Body of pancreas (tissue), 4 donors: ENCODE results near the gene PTPRCAP. TPM values are rescaled to one million over a fixed set of nuclear protein-coding genes. Genes with fewer than 3 reads are reported as not detected.

ENCODE experiments used
- ATAC-seq: fragments of 150-250 bp; one replicate; pipeline ENCODE4 v1.9.1; 2016
- DNase-seq, 4 donors: peaks; one replicate each; pipeline ENCODE4 v3.0.0-alpha.2; 2019
- H3K27ac ChIP-seq, 4 donors: fragments of 200-600 bp; sonication (generic); 1 replicate in 3 of 4; 2 replicates in 1 of 4; pipeline versions ENCODE4 v1.5.1 to v1.6.1; 2016 to 2019; ENCODE audit warnings: mild to moderate bottlenecking in 1 of 4, mixed read lengths in 1 of 4, moderate library complexity in 1 of 4
- H3K27me3 ChIP-seq, 2 donors: fragments of 200-600 bp; sonication (generic); one replicate each; pipeline ENCODE4 v1.6.0; 2016; ENCODE audit warnings: mild to moderate bottlenecking in 1 of 2
- H3K36me3 ChIP-seq, 2 donors: fragments of 200-600 bp; sonication (generic); replicated peaks in 1 of 2; 2 replicates each; pipeline ENCODE4 v1.5.1; 2016; ENCODE audit warnings: low read depth in 2 of 2; ENCODE audit not compliant: insufficient read depth in 1 of 2
- H3K4me1 ChIP-seq: fragments of 200-600 bp; sonication (generic); one replicate; pipeline ENCODE4 v1.6.0; 2016
- H3K4me3 ChIP-seq, 2 donors: fragments of 200-600 bp; sonication (generic); 1 replicate in 1 of 2; 2 replicates in 1 of 2; pipeline ENCODE4 v1.5.1; 2016 to 2019
- H3K9me3 ChIP-seq, 3 donors: fragments of 200-600 bp; sonication (generic); 1 replicate in 2 of 3; 2 replicates in 1 of 3; pipeline ENCODE4 v1.5.1; 2016
- POLR2A ChIP-seq, 3 donors: fragments of 450-650 bp; IDR thresholded peaks; one replicate each; pipeline ENCODE4 v1.6.1; 2016; ENCODE audit warnings: antibody characterized with exemption in 3 of 3, mild to moderate bottlenecking in 2 of 3
- WGBS, 2 donors: methylation state at CpG; one replicate each; pipeline ENCODE4 v1.1.5; 2017; 5-methylcytosine and 5-hydroxymethylcytosine counted together
- intact Hi-C: fragments of 100-400 bp; cut with DNase I; formaldehyde crosslinking; loops from one replicate; pipeline ENCODE4 v1.15.1; 2023
- total RNA-seq, 2 donors: library from RNA; depleted of rRNA; stranded (reverse); fragments of >200 nt; gene quantifications; one replicate each; pipeline ENCODE4 v1.1.0, GENCODE V29; 2016
- TF ChIP-seq, protein P1 (sequence below), 7 experiments: fragments of 450-650 bp in 4 of 7; fragments of 200-600 bp in 3 of 7; sonication (generic) in 3 of 7; IDR thresholded peaks; one replicate each; pipeline ENCODE4 v1.5.1; 2016 to 2019; ENCODE audit warnings: antibody characterized with exemption in 7 of 7

PTPRCAP gene
- total RNA-seq, 2 donors from 2014 or later = 6.0 to 6.9 TPM

DNA sequence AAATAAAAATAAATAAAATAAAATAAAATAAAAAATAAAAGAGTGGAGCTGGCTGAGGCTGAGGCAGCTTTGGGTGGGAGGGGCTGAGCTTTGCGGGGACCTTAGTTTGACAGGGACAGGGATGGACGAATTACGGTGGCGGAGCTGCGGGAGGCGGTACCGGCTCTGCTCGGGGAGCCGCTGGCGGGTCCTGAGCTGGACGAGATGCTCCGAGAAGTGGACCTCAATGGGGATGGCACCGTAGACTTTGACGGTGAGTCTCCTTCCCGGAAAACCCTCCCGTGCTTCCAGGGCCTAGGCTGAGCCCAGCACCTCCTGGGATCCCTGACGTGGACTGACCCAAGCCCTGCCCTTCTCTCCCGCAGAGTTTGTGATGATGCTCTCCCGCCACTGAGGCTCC is 20.8 kb upstream of the PTPRCAP start:
- intact Hi-C loops = no loop called here
- no peaks in the 10 kb centered on the region for H3K9me3 ChIP-seq
- 85 to 86% methylated on average over 19 of the region's 19 CpGs for WGBS, 2 donors

DNA sequence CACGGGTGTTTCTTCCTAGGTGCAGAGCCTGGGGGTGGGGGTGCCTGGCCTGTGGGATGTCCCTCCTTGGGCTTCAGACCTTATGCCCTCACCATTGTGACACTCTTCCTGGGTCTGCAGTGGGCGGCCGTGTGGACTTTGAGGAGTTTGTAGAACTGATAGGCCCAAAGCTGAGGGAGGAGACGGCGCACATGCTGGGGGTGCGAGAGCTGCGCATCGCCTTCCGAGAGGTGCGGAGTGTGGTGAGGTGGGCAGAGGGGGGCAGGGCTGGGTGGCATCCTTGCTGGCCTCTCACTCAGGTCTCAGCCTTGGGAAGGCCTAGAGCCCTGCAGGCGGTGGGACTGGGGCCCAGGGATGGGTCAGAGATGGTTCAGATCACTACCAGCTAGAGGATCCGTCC is 20.0 kb upstream of the PTPRCAP start:
- peaks cover 4% of the 10 kb centered on the region for H3K4me1 ChIP-seq
- no peaks in the 10 kb centered on the region for H3K9me3 ChIP-seq
- ATAC-seq = no peak
- TF ChIP-seq, protein P1, sequence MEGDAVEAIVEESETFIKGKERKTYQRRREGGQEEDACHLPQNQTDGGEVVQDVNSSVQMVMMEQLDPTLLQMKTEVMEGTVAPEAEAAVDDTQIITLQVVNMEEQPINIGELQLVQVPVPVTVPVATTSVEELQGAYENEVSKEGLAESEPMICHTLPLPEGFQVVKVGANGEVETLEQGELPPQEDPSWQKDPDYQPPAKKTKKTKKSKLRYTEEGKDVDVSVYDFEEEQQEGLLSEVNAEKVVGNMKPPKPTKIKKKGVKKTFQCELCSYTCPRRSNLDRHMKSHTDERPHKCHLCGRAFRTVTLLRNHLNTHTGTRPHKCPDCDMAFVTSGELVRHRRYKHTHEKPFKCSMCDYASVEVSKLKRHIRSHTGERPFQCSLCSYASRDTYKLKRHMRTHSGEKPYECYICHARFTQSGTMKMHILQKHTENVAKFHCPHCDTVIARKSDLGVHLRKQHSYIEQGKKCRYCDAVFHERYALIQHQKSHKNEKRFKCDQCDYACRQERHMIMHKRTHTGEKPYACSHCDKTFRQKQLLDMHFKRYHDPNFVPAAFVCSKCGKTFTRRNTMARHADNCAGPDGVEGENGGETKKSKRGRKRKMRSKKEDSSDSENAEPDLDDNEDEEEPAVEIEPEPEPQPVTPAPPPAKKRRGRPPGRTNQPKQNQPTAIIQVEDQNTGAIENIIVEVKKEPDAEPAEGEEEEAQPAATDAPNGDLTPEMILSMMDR (IDR thresholded peaks at IDR 0.05) = no peak
- TF ChIP-seq POLR2A (IDR thresholded peaks at IDR 0.05) = no peak
- H3K4me3 ChIP-seq = no peak overlapping the region
- no peaks in the 10 kb centered on the region for H3K27me3 ChIP-seq
- WGBS, 2 donors = 88 to 89% methylated on average over 11 to 12 of the region's 12 CpGs
- intact Hi-C loops = no loop called here
- no peak for DNase-seq
- H3K36me3 ChIP-seq = no peaks in the 10 kb centered on the region
- H3K27ac ChIP-seq = no peak overlapping the region

More for the DNA sequence above, 20.8 kb upstream of the PTPRCAP start:
- no peak for ATAC-seq
- no peaks in the 10 kb centered on the region for H3K27me3 ChIP-seq
- no peak overlapping the region for H3K4me3 ChIP-seq
- no peak overlapping the region for H3K27ac ChIP-seq
- TF ChIP-seq POLR2A (IDR thresholded peaks at IDR 0.05) = no peak
- TF ChIP-seq, protein P1 (IDR thresholded peaks at IDR 0.05) = no peak
- H3K4me1 ChIP-seq = peaks cover 1% of the 10 kb centered on the region
- DNase-seq = no peak
- H3K36me3 ChIP-seq = no peaks in the 10 kb centered on the region

DNA sequence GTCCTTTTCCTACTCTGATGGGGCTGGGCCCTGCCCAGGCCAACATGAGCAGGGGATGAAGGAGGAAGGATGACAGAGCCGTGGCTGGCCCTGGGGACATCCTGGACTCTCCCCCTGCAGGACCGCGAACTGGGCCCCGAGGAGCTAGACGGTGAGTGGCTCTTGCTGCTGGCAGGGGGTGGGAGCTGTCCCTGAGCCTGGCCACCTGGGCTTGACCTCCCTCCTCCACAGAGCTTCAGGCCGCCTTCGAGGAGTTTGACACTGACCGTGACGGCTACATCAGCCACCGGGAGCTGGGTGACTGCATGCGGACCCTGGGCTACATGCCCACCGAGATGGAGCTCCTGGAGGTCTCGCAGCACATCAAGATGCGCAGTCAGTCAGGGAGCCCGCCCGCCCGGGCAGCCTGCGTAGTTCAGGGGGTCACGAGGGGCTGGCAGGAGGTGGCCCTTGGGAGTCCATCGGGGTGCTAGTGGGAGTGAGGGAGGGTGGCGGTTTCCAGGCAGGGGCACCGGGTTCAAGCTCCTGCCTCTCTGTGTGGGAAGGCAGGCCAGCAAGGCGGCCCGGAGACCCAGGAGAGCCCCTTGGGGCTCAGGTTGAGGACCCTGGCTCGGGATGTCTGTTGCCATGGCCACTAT is 18.7 kb upstream of the PTPRCAP start:
- no peak overlapping the region for H3K4me3 ChIP-seq
- intact Hi-C loops = no loop called here
- WGBS, 2 donors = 22 to 74% methylated on average over 1 to 24 of the region's 25 CpGs
- TF ChIP-seq, protein P1 (IDR thresholded peaks at IDR 0.05) = no peak
- no peak for TF ChIP-seq POLR2A (IDR thresholded peaks at IDR 0.05)
- no peaks in the 10 kb centered on the region for H3K9me3 ChIP-seq
- peaks cover 8% of the 10 kb centered on the region for H3K4me1 ChIP-seq
- no peak for ATAC-seq
- no peaks in the 10 kb centered on the region for H3K27me3 ChIP-seq
- H3K36me3 ChIP-seq = no peaks in the 10 kb centered on the region
- no peak for DNase-seq
- H3K27ac ChIP-seq = no peak overlapping the region

GRCh38 chr11:67455054-67455453 is 17.6 kb upstream of the PTPRCAP start, which contains the start of gene CABP4:
Gene CABP4, plus strand, starts transcription at chr11:67455354. Its CDS starts 70 bp downstream, at chr11:67455424.
- H3K36me3 ChIP-seq = no peaks in the 10 kb centered on the region
- TF ChIP-seq, protein P1 (IDR thresholded peaks at IDR 0.05) = no peak
- no peak for TF ChIP-seq POLR2A (IDR thresholded peaks at IDR 0.05)
- H3K27ac ChIP-seq = no peak within 1 kb of the TSS
- H3K4me3 ChIP-seq = no peak within 1 kb of the TSS
- DNase-seq (no peak), ATAC-seq (no peak)
- H3K4me1 ChIP-seq = peaks cover 8% of the 10 kb centered on the region
- no peaks in the 10 kb centered on the region for H3K27me3 ChIP-seq
- intact Hi-C loops = no loop called here
- no peaks in the 10 kb centered on the region for H3K9me3 ChIP-seq
- WGBS, 2 donors = 80 to 83% methylated on average over 2 to 3 of the region's 3 CpGs
